GM12878 (cell line): Measurements from ENCODE around the gene SPAG6. TPM values are rescaled to one million over a fixed set of nuclear protein-coding genes. Genes with fewer than 3 reads are reported as not detected.

Experiments used
- ATAC-seq: fragments of 200-7000 bp; cut with Tn5 transposase; 3 replicates; pipeline ENCODE4 v1.9.1; 2020; ENCODE audit warnings: mild to moderate bottlenecking, moderate library complexity
- BruUV-seq: library from RNA; stranded (reverse); fragments of 400-500 nt; replicated peaks from 2 replicates; lab custom pipeline; 2021; lab: Mats Ljungman, UMichigan
- CTCF ChIA-PET: fragments of 300-600 bp; sonication (Branson Sonifier 250); formaldehyde crosslinking; extraction: SDS; loops from one replicate; lab custom pipeline; 2021; ENCODE audit warnings: inconsistent platforms; lab: Yijun Ruan, JAX
- POLR2A ChIA-PET: fragments of 350-600 bp; formaldehyde crosslinking; extraction: SDS; loops from one replicate; lab custom pipeline; 2021; ENCODE audit warnings: inconsistent platforms; lab: Charles Lee
- RAD21 ChIA-PET: fragments of 300-600 bp; sonication (Branson Sonifier 250); formaldehyde crosslinking; loops from one replicate; lab custom pipeline; 2023; ENCODE audit warnings: antibody characterized with exemption; ENCODE audit not compliant: unreplicated experiment; lab: Charles Lee
- SMC1A ChIA-PET: fragments of 300-600 bp; sonication (Branson Sonifier 250); formaldehyde crosslinking; loops from one replicate; lab custom pipeline; 2023; ENCODE audit not compliant: unreplicated experiment, uncharacterized antibody; lab: Charles Lee
- DNase-seq: peaks from one replicate; pipeline ENCODE4 v3.0.0-alpha.2; 2011; ENCODE audit warnings: low read depth, low spot score
- FAIRE-seq: peaks from 3 replicates; lab custom pipeline; 2011; peaks lifted over from hg19 to GRCh38; lab: Jason Lieb, UNC
- H2AFZ ChIP-seq: 2 replicates; pipeline ENCODE4 v1.6.0; 2011; ENCODE audit warnings: low read depth, low read length, control low read depth; ENCODE audit not compliant: control insufficient read depth
- H3K27ac ChIP-seq: 2 replicates; pipeline ENCODE4 v1.5.1; 2011; ENCODE audit warnings: control low read depth; ENCODE audit not compliant: control insufficient read depth, insufficient read depth
- H3K27me3 ChIP-seq, 2 experiments: replicated peaks in 1 of 2; 2 replicates each; pipeline versions ENCODE4 v1.6.0 to v1.6.1; 2011; ENCODE audit warnings: low read length in 1 of 2; ENCODE audit not compliant: control insufficient read depth in 2 of 2, insufficient read depth in 2 of 2
- H3K36me3 ChIP-seq, 2 experiments: 2 replicates each; pipeline ENCODE4 v1.5.1; 2011; ENCODE audit warnings: low read length in 1 of 2; ENCODE audit not compliant: control insufficient read depth in 2 of 2, insufficient read depth in 2 of 2
- H3K4me1 ChIP-seq: 2 replicates; pipeline ENCODE4 v1.6.1; 2011; ENCODE audit warnings: mild to moderate bottlenecking, low read length, moderate library complexity, mixed read lengths; ENCODE audit not compliant: control insufficient read depth, insufficient read depth
- H3K4me2 ChIP-seq: 2 replicates; pipeline ENCODE4 v1.6.0; 2011; ENCODE audit warnings: control low read depth; ENCODE audit not compliant: control insufficient read depth, insufficient read depth
- H3K4me3 ChIP-seq: fragments of 200-600 bp; sonication (generic); 2 replicates; pipeline ENCODE4 v1.5.1; 2016
- H3K79me2 ChIP-seq: 2 replicates; pipeline ENCODE4 v1.6.0; 2011; ENCODE audit warnings: low read length; ENCODE audit not compliant: control insufficient read depth, insufficient read depth
- H3K9ac ChIP-seq: 2 replicates; pipeline ENCODE4 v1.8.0; 2011; ENCODE audit warnings: low read length, control low read depth, mixed read lengths; ENCODE audit not compliant: control insufficient read depth, insufficient read depth
- H3K9me3 ChIP-seq: replicated peaks from 3 replicates; pipeline ENCODE4 v1.5.1; 2011; ENCODE audit warnings: mild to moderate bottlenecking, low read length; ENCODE audit not compliant: control insufficient read depth, insufficient read depth
- H4K20me1 ChIP-seq: 2 replicates; pipeline ENCODE4 v1.6.0; 2011; ENCODE audit not compliant: control insufficient read depth, insufficient read depth
- FOS ChIP-seq: IDR thresholded peaks from 3 replicates; pipeline ENCODE4 v1.6.1; 2011; ENCODE audit warnings: borderline replicate concordance; ENCODE audit not compliant: insufficient read length; ENCODE audit errors: extremely low read depth
- FOXK2 ChIP-seq: fragments of 450-650 bp; IDR thresholded peaks from 2 replicates; pipeline ENCODE4 v1.6.1; 2017; ENCODE audit warnings: mild to moderate bottlenecking, moderate library complexity
- LARP7 ChIP-seq: fragments of 450-650 bp; IDR thresholded peaks from 2 replicates; pipeline ENCODE4 v1.6.1; 2017; ENCODE audit warnings: mild to moderate bottlenecking
- MTA3 ChIP-seq: IDR thresholded peaks from 2 replicates; pipeline ENCODE4 v1.6.1; 2012; ENCODE audit warnings: low read length, inconsistent platforms, borderline replicate concordance
- NFIC ChIP-seq: IDR thresholded peaks from 2 replicates; pipeline ENCODE4 v1.6.1; 2012; ENCODE audit warnings: low read depth, mild to moderate bottlenecking, inconsistent platforms, low read length, moderate library complexity
- SMAD1 ChIP-seq: fragments of 450-650 bp; IDR thresholded peaks from 2 replicates; pipeline ENCODE4 v1.6.1; 2018; ENCODE audit warnings: mild to moderate bottlenecking, low read depth; ENCODE audit not compliant: partially characterized antibody
- TBL1XR1 ChIP-seq: IDR thresholded peaks from 2 replicates; pipeline ENCODE4 v1.6.1; 2012; ENCODE audit warnings: low read depth, low read length, improper control_type of control experiment
- WGBS: methylation state at CpG from one replicate; pipeline ENCODE4 v1.1.6; 2016; ENCODE audit warnings: low lambda C conversion rate; ENCODE audit not compliant: insufficient replicate concordance, insufficient coverage; ENCODE audit errors: missing lambda C conversion rate; 5-methylcytosine and 5-hydroxymethylcytosine counted together
- in situ Hi-C: fragments of 300-500 bp; cut with MboI; formaldehyde crosslinking; loops from 9 replicates; pipeline ENCODE4 v1.14.3; 2018; ENCODE audit warnings: mixed read lengths
- intact Hi-C: fragments of 100-400 bp; cut with micrococcal nuclease; formaldehyde crosslinking; loops from one replicate; pipeline ENCODE4 v1.14.2; 2022; ENCODE audit not compliant: unreplicated experiment
- polyA plus RNA-seq, 11 experiments: library from polyadenylated mRNA; depleted of rRNA in 4 of 11; unstranded in 6 of 11; stranded (reverse) in 5 of 11; fragments of >200 nt; fragmentation: Nextera tagmentation in 4 of 11; fragmentation: Illumina TruSeq in 1 of 11; extraction: Ambion mirVana in 4 of 11; extraction: Trizol in 1 of 11; gene quantifications; 1 replicate in 1 of 11; 2 replicates in 10 of 11; pipeline versions ENCODE4 v1.2.1 to v1.2.3, GENCODE V29; 2011 to 2016; ENCODE audit warnings: inconsistent platforms in 2 of 11, missing spikeins in 2 of 11, low read depth in 1 of 11
- total RNA-seq, 4 experiments: library from RNA; depleted of rRNA in 3 of 4; stranded (reverse); fragments of >200 nt in 3 of 4; fragmentation: Illumina TruSeq in 1 of 4; extraction: Trizol in 1 of 4; gene quantifications; 2 replicates each; pipeline versions ENCODE4 v1.2.1 to v1.2.3, GENCODE V29; 2013 to 2021
- TF ChIP-seq, protein P1 (sequence below): IDR thresholded peaks from 2 replicates; pipeline ENCODE4 v1.6.1; 2011; ENCODE audit warnings: borderline replicate concordance, low read depth, mild to moderate bottlenecking, moderate library complexity, low read length; ENCODE audit not compliant: insufficient read depth, poor library complexity, severe bottlenecking

Gene SPAG6
- total and polyA plus RNA-seq, 10 of the 15 experiments (the other 5 are each of a cell fraction or from before 2014, with no cell fraction given), result 0.13 to 0.99 (median 0.40) TPM; not detected in 1

- no peak for FAIRE-seq
- H3K36me3 ChIP-seq, result no peaks in the 10 kb centered on the region
- CTCF ChIA-PET, result no interaction called here
- H3K9ac ChIP-seq, result no peak overlapping the region
- H3K9me3 ChIP-seq, result no peaks in the 10 kb centered on the region
- RAD21 ChIA-PET, result no interaction called here
- 84% methylated on average over 3 of the region's 3 CpGs for WGBS
- H2AFZ ChIP-seq, result no peak overlapping the region
- SMC1A ChIA-PET, result interaction anchor here (1.2 kb wide), 1 partner anchor 20 kb away, joined by 3 read pairs; no protein-coding TSS in a partner anchor
- no peak overlapping the region for H3K27ac ChIP-seq
- intact Hi-C loops, result loop anchor here (10.0 kb wide), 1 partner anchor 309 kb away; no protein-coding TSS in a partner anchor
- in situ Hi-C loops, result no loop called here
- TF ChIP-seq LARP7, result no peak
- TF ChIP-seq, protein P1, sequence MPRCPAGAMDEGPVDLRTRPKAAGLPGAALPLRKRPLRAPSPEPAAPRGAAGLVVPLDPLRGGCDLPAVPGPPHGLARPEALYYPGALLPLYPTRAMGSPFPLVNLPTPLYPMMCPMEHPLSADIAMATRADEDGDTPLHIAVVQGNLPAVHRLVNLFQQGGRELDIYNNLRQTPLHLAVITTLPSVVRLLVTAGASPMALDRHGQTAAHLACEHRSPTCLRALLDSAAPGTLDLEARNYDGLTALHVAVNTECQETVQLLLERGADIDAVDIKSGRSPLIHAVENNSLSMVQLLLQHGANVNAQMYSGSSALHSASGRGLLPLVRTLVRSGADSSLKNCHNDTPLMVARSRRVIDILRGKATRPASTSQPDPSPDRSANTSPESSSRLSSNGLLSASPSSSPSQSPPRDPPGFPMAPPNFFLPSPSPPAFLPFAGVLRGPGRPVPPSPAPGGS, result no peak
- TF ChIP-seq SMAD1, result no peak
- TF ChIP-seq NFIC, result no peak
- no peak for TF ChIP-seq FOS
- TF ChIP-seq MTA3, result no peak
- no peak for TF ChIP-seq FOXK2
- TF ChIP-seq TBL1XR1, result no peak
- no peak for ATAC-seq
- no peaks in the 10 kb centered on the region for H3K27me3 ChIP-seq
- no peaks in the 10 kb centered on the region for H3K4me1 ChIP-seq
- H3K79me2 ChIP-seq, result no peaks in the 10 kb centered on the region
- DNase-seq, result no peak
- POLR2A ChIA-PET, result no interaction called here
- no peaks in the 10 kb centered on the region for H4K20me1 ChIP-seq
- H3K4me3 ChIP-seq, result no peak overlapping the region
- BruUV-seq, result no TSS peak
- no peak overlapping the region for H3K4me2 ChIP-seq
These were observed 68.8 kb downstream of the SPAG6 start for GRCh38 chr10:22414146-22414545.
